ENCODE data around the gene USP27X. TPM values are rescaled to one million over a fixed set of nuclear protein-coding genes. Genes with fewer than 3 reads are reported as not detected.

USP27X gene
- polyA plus RNA-seq, 1 experiment = 4.2 TPM

DNA sequence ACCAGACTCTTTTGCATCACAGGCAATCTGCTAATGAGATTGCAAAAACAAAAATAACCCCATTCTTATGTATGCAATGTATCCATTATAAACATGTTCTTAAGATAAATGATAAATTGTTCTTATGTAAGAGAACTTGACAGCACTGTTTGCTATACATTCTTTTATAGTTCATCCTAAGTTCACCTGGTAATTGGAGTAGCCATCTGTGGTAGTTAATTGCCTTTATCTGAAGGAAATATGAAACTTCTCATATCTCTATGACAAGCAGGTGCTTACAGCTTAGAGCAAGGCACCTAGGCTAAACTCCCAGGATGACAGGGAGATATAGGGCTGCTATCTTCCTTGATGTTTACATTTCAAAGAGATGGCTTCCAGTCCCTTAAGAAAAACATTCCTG, 21.8 kb downstream of the USP27X start:
- no peak for TF ChIP-seq CTCF (IDR thresholded peaks at IDR 0.05; ENCODE audit: low read depth, low read length)
- ChIA-PET CTCF (interaction anchor here (3.2 kb wide), 1 partner anchor 17 kb away, joined by 12 read pairs; no protein-coding TSS in a partner anchor), POLR2A (no interaction called here)
- H3K27me3 ChIP-seq (ENCODE audit: control insufficient read depth, insufficient read depth, low read length) = no peaks in the 10 kb centered on the region
- H3K4me3 ChIP-seq (ENCODE audit: low read depth, low read length) = no peak overlapping the region
- H3K27ac ChIP-seq (ENCODE audit: low read depth, low read length) = no peak overlapping the region
- H3K9me3 ChIP-seq (ENCODE audit: control insufficient read depth, insufficient read depth, low read length) = no peaks in the 10 kb centered on the region
- DNase-seq (ENCODE audit: low read depth, low spot score) = no peak

DNA sequence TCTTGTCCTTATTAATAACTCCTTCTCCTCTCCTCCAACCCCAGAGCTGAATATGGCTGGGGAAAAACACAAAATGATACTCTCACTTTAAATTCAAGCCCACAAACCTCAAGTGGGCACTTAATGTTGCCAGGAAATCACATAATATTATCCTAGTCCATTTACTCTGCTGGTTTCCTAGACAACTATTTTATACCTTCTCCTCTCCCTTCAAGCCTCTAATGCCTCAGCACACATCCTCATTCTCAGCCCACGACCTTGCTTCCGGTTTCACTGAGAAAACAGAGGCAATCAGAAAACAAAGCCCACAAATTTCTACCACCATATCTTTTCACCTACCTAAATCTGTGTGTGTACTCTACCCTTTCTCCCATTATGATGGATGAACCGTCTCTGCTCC, 31.1 kb downstream of the USP27X start:
- no peaks in the 10 kb centered on the region for H3K9me3 ChIP-seq (ENCODE audit: control insufficient read depth, insufficient read depth, low read length)
- H3K27me3 ChIP-seq (ENCODE audit: control insufficient read depth, insufficient read depth, low read length) = no peaks in the 10 kb centered on the region
- no peak for TF ChIP-seq CTCF (IDR thresholded peaks at IDR 0.05; ENCODE audit: low read depth, low read length)
- H3K27ac ChIP-seq (ENCODE audit: low read depth, low read length) = no peak overlapping the region
- ChIA-PET POLR2A (no interaction called here), CTCF (interaction anchor here (0.7 kb wide), 1 partner anchor 281 kb away, joined by 4 read pairs; no protein-coding TSS in a partner anchor)
- no peak overlapping the region for H3K4me3 ChIP-seq (ENCODE audit: low read depth, low read length)
- DNase-seq (ENCODE audit: low read depth, low spot score) = no peak

- no peak for DNase-seq (ENCODE audit: low read depth, low spot score)
- Histone ChIP-seq H3K27me3 (ENCODE audit: control insufficient read depth, insufficient read depth, low read length) (no peaks in the 10 kb centered on the region), H3K4me3 (ENCODE audit: low read depth, low read length) (no peak overlapping the region), H3K27ac (ENCODE audit: low read depth, low read length) (no peak overlapping the region), H3K9me3 (ENCODE audit: control insufficient read depth, insufficient read depth, low read length) (no peaks in the 10 kb centered on the region)
- POLR2A ChIA-PET = no interaction called here
- no peak for TF ChIP-seq CTCF (IDR thresholded peaks at IDR 0.05; ENCODE audit: low read depth, low read length)
- CTCF ChIA-PET = no interaction called here
These were observed 32.8 kb downstream of the USP27X start for GRCh38 chrX:49912086-49912485.

DNA sequence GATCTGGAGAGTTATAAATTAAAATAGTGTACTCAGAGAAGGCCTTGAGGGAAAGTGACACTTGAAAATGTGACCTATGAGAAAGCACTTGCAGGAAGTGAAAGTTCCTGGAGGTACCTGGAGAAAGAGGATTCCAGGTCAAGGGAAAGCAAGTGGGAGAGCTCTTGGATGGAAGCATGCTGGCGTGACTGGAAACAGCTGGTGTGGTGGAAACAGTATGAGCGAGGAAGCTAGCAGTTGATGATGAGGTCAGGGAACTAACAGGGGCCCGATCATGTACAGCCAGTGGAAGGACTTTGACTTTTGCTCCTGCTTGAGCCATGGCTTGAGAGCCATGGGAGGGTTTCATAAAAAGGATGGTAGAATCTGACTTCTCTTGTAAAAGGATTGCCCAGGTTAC, 33.6 kb downstream of the USP27X start:
- Histone ChIP-seq H3K27me3 (ENCODE audit: control insufficient read depth, insufficient read depth, low read length) (no peaks in the 10 kb centered on the region), H3K27ac (ENCODE audit: low read depth, low read length) (no peak overlapping the region), H3K9me3 (ENCODE audit: control insufficient read depth, insufficient read depth, low read length) (no peaks in the 10 kb centered on the region), H3K4me3 (ENCODE audit: low read depth, low read length) (no peak overlapping the region)
- DNase-seq (ENCODE audit: low read depth, low spot score) = no peak
- ChIA-PET CTCF (no interaction called here), POLR2A (no interaction called here)
- no peak for TF ChIP-seq CTCF (IDR thresholded peaks at IDR 0.05; ENCODE audit: low read depth, low read length)

DNA sequence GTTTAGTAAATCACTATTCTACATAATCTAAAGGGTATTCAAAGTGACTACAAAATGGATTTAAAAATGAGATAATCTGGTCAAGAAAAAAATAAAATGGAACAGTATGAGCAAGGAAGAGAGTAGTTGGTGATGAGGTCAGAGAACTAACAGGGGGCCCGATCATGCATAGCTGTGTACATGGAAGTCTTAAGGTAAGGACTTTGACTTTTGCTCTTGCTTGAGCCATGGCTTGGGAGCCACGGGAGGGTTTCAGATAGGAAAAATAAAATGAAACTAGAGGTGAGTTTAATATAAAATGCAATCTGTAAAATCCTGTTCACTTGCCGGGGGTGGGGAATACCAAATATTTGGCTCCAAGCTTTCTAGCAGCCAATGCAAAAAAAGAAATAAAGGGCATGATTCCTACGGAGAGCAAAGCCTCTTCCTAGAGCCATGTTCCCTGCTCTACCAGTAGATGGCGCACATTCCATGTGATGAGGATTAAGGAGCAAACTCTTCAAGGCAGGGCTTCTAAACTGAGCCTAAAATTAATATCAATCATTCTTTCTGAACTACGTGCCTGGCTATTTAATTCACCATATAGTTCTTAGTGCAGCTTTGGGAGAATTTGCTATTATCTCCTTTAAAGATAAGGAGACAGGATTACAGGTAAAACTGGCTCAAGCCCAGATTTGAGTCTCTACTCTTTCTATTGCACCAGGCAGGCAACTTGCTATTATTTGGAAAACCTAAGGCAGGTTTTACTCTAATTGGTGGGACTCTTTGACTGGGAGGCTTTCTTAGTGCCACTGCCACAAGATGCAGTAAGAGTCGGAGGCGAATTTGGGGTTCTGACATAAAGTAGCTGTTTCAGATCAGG, 36.3 kb downstream of the USP27X start:
- ChIA-PET CTCF (interaction anchor here (0.7 to 1.9 kb wide), 14 partner anchors 10 to 665 kb away, joined by 3 to 12 read pairs (median 4); partner anchors contain the start of gene CCNB3), POLR2A (no interaction called here)
- no peak overlapping the region for H3K27ac ChIP-seq (ENCODE audit: low read depth, low read length)
- no peaks in the 10 kb centered on the region for H3K9me3 ChIP-seq (ENCODE audit: control insufficient read depth, insufficient read depth, low read length)
- peak; percentile 80 for TF ChIP-seq CTCF (IDR thresholded peaks at IDR 0.05; ENCODE audit: low read depth, low read length)
- H3K27me3 ChIP-seq (ENCODE audit: control insufficient read depth, insufficient read depth, low read length) = no peaks in the 10 kb centered on the region
- H3K4me3 ChIP-seq (ENCODE audit: low read depth, low read length) = no peak overlapping the region
- DNase-seq (ENCODE audit: low read depth, low spot score) = peak; percentile 15
